Hepatocyte (in vitro differentiated cells): ENCODE measurements around the gene TACC3. TPM values are rescaled to one million over a fixed set of nuclear protein-coding genes. Genes with fewer than 3 reads are reported as not detected.

Experiments
- DNase-seq: peaks from one replicate; pipeline ENCODE4 v3.0.0-alpha.2; 2016; ENCODE audit warnings: low spot score
- H2AFZ ChIP-seq: fragments of 200-600 bp; sonication (generic); 2 replicates; pipeline ENCODE4 v1.6.0; 2016; ENCODE audit warnings: antibody characterized with exemption, mild to moderate bottlenecking
- H3K27ac ChIP-seq: fragments of 200-600 bp; sonication (generic); 2 replicates; pipeline ENCODE4 v1.5.1; 2016; ENCODE audit warnings: mild to moderate bottlenecking
- H3K27me3 ChIP-seq: fragments of 200-600 bp; sonication (generic); 2 replicates; pipeline ENCODE4 v1.6.1; 2016
- H3K36me3 ChIP-seq: fragments of 200-600 bp; sonication (generic); replicated peaks from 2 replicates; pipeline ENCODE4 v1.5.1; 2016; ENCODE audit warnings: low read depth; ENCODE audit not compliant: insufficient read depth
- H3K4me1 ChIP-seq: fragments of 200-600 bp; sonication (generic); 2 replicates; pipeline ENCODE4 v1.5.1; 2016; ENCODE audit warnings: mild to moderate bottlenecking, moderate library complexity; ENCODE audit not compliant: insufficient read depth
- H3K4me2 ChIP-seq: fragments of 200-600 bp; sonication (generic); 2 replicates; pipeline ENCODE4 v1.6.0; 2016
- H3K4me3 ChIP-seq: fragments of 200-600 bp; sonication (generic); 2 replicates; pipeline ENCODE4 v1.5.1; 2016; ENCODE audit warnings: mild to moderate bottlenecking
- H3K79me2 ChIP-seq: fragments of 200-600 bp; sonication (generic); 2 replicates; pipeline ENCODE4 v1.6.0; 2017; ENCODE audit warnings: mild to moderate bottlenecking
- H3K9me2 ChIP-seq: fragments of 200-600 bp; sonication (generic); replicated peaks from 2 replicates; pipeline ENCODE4 v1.6.0; 2017; ENCODE audit warnings: mild to moderate bottlenecking; ENCODE audit not compliant: insufficient read depth
- H3K9me3 ChIP-seq: fragments of 200-600 bp; sonication (generic); 2 replicates; pipeline ENCODE4 v1.5.1; 2016; ENCODE audit warnings: low read depth, mild to moderate bottlenecking
- H4K20me1 ChIP-seq: fragments of 200-600 bp; sonication (generic); 2 replicates; pipeline ENCODE4 v1.6.0; 2016; ENCODE audit warnings: mild to moderate bottlenecking; ENCODE audit not compliant: insufficient read depth, poor library complexity, severe bottlenecking
- EZH2 ChIP-seq: fragments of 200-600 bp; sonication (generic); IDR thresholded peaks from 2 replicates; pipeline ENCODE4 v1.6.1; 2016; ENCODE audit warnings: antibody characterized with exemption, mild to moderate bottlenecking, borderline replicate concordance
- EZH2phosphoT487 ChIP-seq: fragments of 200-600 bp; sonication (generic); IDR thresholded peaks from one replicate; pipeline ENCODE4 v1.6.1; 2018; ENCODE audit warnings: antibody characterized with exemption, mild to moderate bottlenecking, low read depth, moderate library complexity; ENCODE audit not compliant: unreplicated experiment, severe bottlenecking
- WGBS: methylation state at CpG from one replicate; pipeline ENCODE4 v1.1.6; 2016; ENCODE audit warnings: low lambda C conversion rate; ENCODE audit errors: missing lambda C conversion rate; 5-methylcytosine and 5-hydroxymethylcytosine counted together
- polyA plus RNA-seq: library from polyadenylated mRNA; unstranded; fragments of >200 nt; fragmentation: Nextera tagmentation; extraction: Ambion mirVana; gene quantifications from 2 replicates; pipeline ENCODE4 v1.2.1, GENCODE V29; 2016
- total RNA-seq: library from RNA; depleted of rRNA; stranded (reverse); fragments of >200 nt; gene quantifications from 2 replicates; pipeline ENCODE4 v1.2.3, GENCODE V29; 2014
- TF ChIP-seq, protein P1 (sequence below): fragments of 200-600 bp; sonication (generic); IDR thresholded peaks from 2 replicates; pipeline ENCODE4 v1.5.1; 2016; ENCODE audit warnings: antibody characterized with exemption, mild to moderate bottlenecking; ENCODE audit not compliant: poor library complexity

TACC3 gene
- total and polyA plus RNA-seq, 2 experiments from 2014 or later = 9.3 to 14.8 TPM

GRCh38 chr4:1770245-1770644 is 48.9 kb downstream of the TACC3 start:
- H3K4me1 ChIP-seq = peaks cover 67% of the 10 kb centered on the region

DNA sequence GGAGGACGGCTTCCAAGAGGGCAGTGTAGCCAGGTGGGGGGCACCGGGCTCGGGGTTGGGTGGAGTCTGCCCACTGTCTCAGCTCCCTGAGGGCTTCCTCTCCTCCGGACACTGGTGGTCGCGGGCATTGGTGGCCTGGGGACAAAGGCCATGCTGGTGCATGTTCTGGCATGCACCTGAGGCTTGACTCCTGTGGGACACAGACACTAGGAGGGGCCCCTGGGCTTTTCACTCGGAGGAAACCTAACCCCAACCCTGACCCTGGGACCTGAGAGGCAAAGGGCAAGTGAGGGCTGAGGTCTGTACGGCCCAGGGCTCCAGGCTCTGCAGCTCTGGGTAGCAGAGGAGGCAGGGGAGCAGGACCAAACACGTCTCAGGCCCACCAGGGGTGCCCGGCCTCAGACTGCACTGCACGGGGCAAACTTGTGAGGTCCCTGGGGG is 49.5 kb downstream of the TACC3 start:
- H3K4me1 ChIP-seq = peaks cover 67% of the 10 kb centered on the region

More at GRCh38 chr4:1770245-1770644, 48.9 kb downstream of the TACC3 start:
- H3K9me2 ChIP-seq = no peaks in the 10 kb centered on the region
- H3K27me3 ChIP-seq = no peaks in the 10 kb centered on the region
- H3K27ac ChIP-seq = no peak overlapping the region
- TF ChIP-seq EZH2 (no peak), EZH2phosphoT487 (no peak)
- TF ChIP-seq, protein P1, sequence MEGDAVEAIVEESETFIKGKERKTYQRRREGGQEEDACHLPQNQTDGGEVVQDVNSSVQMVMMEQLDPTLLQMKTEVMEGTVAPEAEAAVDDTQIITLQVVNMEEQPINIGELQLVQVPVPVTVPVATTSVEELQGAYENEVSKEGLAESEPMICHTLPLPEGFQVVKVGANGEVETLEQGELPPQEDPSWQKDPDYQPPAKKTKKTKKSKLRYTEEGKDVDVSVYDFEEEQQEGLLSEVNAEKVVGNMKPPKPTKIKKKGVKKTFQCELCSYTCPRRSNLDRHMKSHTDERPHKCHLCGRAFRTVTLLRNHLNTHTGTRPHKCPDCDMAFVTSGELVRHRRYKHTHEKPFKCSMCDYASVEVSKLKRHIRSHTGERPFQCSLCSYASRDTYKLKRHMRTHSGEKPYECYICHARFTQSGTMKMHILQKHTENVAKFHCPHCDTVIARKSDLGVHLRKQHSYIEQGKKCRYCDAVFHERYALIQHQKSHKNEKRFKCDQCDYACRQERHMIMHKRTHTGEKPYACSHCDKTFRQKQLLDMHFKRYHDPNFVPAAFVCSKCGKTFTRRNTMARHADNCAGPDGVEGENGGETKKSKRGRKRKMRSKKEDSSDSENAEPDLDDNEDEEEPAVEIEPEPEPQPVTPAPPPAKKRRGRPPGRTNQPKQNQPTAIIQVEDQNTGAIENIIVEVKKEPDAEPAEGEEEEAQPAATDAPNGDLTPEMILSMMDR = no peak
- no peaks in the 10 kb centered on the region for H3K36me3 ChIP-seq
- no peaks in the 10 kb centered on the region for H4K20me1 ChIP-seq
- no peak overlapping the region for H2AFZ ChIP-seq
- H3K9me3 ChIP-seq = no peaks in the 10 kb centered on the region
- H3K4me2 ChIP-seq = no peak overlapping the region
- DNase-seq = no peak
- no peak overlapping the region for H3K4me3 ChIP-seq
- no peaks in the 10 kb centered on the region for H3K79me2 ChIP-seq
- WGBS = 88% methylated on average over 16 of the region's 33 CpGs

GRCh38 chr4:1771555-1772305 is 50.4 kb downstream of the TACC3 start:
- H3K4me2 ChIP-seq = peak overlapping the region; percentile 62
- no peak overlapping the region for H3K4me3 ChIP-seq
- no peaks in the 10 kb centered on the region for H3K79me2 ChIP-seq
- H3K4me1 ChIP-seq = peaks cover 57% of the 10 kb centered on the region
- no peak for DNase-seq
- H4K20me1 ChIP-seq = no peaks in the 10 kb centered on the region
- H3K27ac ChIP-seq = peak overlapping the region; percentile 40
- 81% methylated on average over 13 of the region's 28 CpGs for WGBS
- no peaks in the 10 kb centered on the region for H3K9me3 ChIP-seq
- no peak overlapping the region for H2AFZ ChIP-seq
- TF ChIP-seq EZH2 (no peak), EZH2phosphoT487 (no peak)
- TF ChIP-seq, protein P1 = no peak
- no peaks in the 10 kb centered on the region for H3K36me3 ChIP-seq
- no peaks in the 10 kb centered on the region for H3K27me3 ChIP-seq
- no peaks in the 10 kb centered on the region for H3K9me2 ChIP-seq

More for the DNA sequence above, 49.5 kb downstream of the TACC3 start:
- Histone ChIP-seq H4K20me1 (no peaks in the 10 kb centered on the region), H2AFZ (no peak overlapping the region), H3K79me2 (no peaks in the 10 kb centered on the region), H3K36me3 (no peaks in the 10 kb centered on the region), H3K9me3 (no peaks in the 10 kb centered on the region), H3K4me3 (no peak overlapping the region), H3K27me3 (no peaks in the 10 kb centered on the region), H3K4me2 (no peak overlapping the region), H3K9me2 (no peaks in the 10 kb centered on the region), H3K27ac (peak overlapping the region; percentile 40)
- no peak for DNase-seq
- TF ChIP-seq EZH2phosphoT487 (no peak), EZH2 (no peak)
- TF ChIP-seq, protein P1 = no peak
- WGBS = 83% methylated on average over 10 of the region's 11 CpGs
